Parathyroid adenoma (tissue), 2 donors: ENCODE data around the gene ENOX1.

Source experiments
- H2AFZ ChIP-seq: fragments of 300-600 bp; sonication (generic); one replicate; pipeline ENCODE4 v1.7.0; 2017; ENCODE audit warnings: antibody characterized with exemption, mild to moderate bottlenecking
- H3K27ac ChIP-seq: fragments of 300-600 bp; sonication (generic); one replicate; pipeline ENCODE4 v1.7.0; 2017
- H3K27me3 ChIP-seq: fragments of 300-600 bp; sonication (generic); one replicate; pipeline ENCODE4 v1.7.0; 2017; ENCODE audit warnings: low read length; ENCODE audit not compliant: control insufficient read depth, insufficient read depth
- H3K36me3 ChIP-seq: fragments of 300-600 bp; sonication (generic); one replicate; pipeline ENCODE4 v1.7.0; 2017; ENCODE audit warnings: low read length; ENCODE audit not compliant: control insufficient read depth, insufficient read depth
- H3K4me1 ChIP-seq: fragments of 300-600 bp; sonication (generic); one replicate; pipeline ENCODE4 v1.7.0; 2017; ENCODE audit warnings: control low read depth
- H3K4me2 ChIP-seq: fragments of 300-600 bp; sonication (generic); one replicate; pipeline ENCODE4 v1.7.0; 2017; ENCODE audit warnings: low read length
- H3K4me3 ChIP-seq: fragments of 300-600 bp; sonication (generic); one replicate; pipeline ENCODE4 v1.7.0; 2017; ENCODE audit warnings: low read depth, low read length
- H3K79me2 ChIP-seq: fragments of 300-600 bp; sonication (generic); one replicate; pipeline ENCODE4 v1.7.0; 2017; ENCODE audit warnings: control low read depth
- H3K9ac ChIP-seq: fragments of 300-600 bp; sonication (generic); one replicate; pipeline ENCODE4 v1.7.0; 2017; ENCODE audit warnings: mild to moderate bottlenecking
- H3K9me3 ChIP-seq: fragments of 300-600 bp; sonication (generic); one replicate; pipeline ENCODE4 v1.7.0; 2017; ENCODE audit warnings: low read length; ENCODE audit not compliant: control insufficient read depth
- TF ChIP-seq, protein P1 (sequence below): fragments of 300-600 bp; sonication (generic); IDR thresholded peaks from one replicate; pipeline ENCODE4 v1.7.0; 2017; ENCODE audit warnings: antibody characterized with exemption, mild to moderate bottlenecking
- donor health status: primary hyperparathyroidism.

Gene ENOX1

DNA sequence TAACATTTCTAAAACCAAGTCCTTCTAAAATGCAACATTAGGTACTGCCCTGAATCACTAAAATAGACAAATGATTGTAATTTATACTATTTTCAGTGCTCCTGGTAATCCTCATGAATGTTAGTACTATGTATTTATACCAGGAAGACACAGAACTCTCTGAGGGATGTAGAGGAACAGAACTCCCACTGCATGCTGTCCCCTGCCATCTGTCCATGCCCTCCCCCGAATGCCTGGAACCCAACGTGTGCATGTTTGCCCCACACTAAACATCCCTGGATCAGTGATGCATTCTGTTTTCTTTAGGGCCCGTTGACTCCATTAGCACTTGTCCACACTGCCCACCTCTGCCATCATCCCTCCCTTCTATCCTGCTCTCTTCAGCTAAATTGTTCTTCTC lies 26.5 kb downstream of the ENOX1 start:
- no peaks in the 10 kb centered on the region for H3K4me1 ChIP-seq
- H3K27ac ChIP-seq = no peak overlapping the region
- no peak overlapping the region for H3K9ac ChIP-seq

DNA sequence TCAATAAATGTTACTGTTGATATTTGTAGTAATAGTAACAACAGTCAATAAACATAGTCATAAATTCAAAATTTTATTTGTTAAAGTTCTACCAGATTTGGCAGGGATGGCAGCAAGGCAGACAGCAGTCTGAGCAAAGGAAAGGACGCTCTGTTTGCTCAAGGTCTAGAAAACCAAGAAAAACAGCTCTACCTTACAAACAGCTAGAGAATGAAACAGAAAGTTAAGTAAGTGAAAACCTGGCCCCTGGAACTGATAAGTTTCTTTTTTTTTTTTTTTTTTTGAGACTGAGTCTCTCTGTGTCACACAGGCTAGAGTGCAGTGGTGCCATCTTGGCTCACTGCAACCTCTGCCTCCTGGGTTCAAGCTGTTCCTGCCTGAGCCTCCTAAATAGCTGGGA lies 27.9 kb downstream of the ENOX1 start:
- H3K4me2 ChIP-seq = no peak overlapping the region
- TF ChIP-seq, protein P1, sequence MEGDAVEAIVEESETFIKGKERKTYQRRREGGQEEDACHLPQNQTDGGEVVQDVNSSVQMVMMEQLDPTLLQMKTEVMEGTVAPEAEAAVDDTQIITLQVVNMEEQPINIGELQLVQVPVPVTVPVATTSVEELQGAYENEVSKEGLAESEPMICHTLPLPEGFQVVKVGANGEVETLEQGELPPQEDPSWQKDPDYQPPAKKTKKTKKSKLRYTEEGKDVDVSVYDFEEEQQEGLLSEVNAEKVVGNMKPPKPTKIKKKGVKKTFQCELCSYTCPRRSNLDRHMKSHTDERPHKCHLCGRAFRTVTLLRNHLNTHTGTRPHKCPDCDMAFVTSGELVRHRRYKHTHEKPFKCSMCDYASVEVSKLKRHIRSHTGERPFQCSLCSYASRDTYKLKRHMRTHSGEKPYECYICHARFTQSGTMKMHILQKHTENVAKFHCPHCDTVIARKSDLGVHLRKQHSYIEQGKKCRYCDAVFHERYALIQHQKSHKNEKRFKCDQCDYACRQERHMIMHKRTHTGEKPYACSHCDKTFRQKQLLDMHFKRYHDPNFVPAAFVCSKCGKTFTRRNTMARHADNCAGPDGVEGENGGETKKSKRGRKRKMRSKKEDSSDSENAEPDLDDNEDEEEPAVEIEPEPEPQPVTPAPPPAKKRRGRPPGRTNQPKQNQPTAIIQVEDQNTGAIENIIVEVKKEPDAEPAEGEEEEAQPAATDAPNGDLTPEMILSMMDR = no peak
- H3K4me1 ChIP-seq = no peaks in the 10 kb centered on the region

More for the DNA sequence above, 26.5 kb downstream of the ENOX1 start:
- H3K36me3 ChIP-seq = no peaks in the 10 kb centered on the region
- H2AFZ ChIP-seq = no peak overlapping the region
- TF ChIP-seq, protein P1 = no peak
- H3K4me2 ChIP-seq = no peak overlapping the region
- no peak overlapping the region for H3K4me3 ChIP-seq
- H3K9me3 ChIP-seq = no peaks in the 10 kb centered on the region
- no peaks in the 10 kb centered on the region for H3K27me3 ChIP-seq
- H3K79me2 ChIP-seq = no peaks in the 10 kb centered on the region

DNA sequence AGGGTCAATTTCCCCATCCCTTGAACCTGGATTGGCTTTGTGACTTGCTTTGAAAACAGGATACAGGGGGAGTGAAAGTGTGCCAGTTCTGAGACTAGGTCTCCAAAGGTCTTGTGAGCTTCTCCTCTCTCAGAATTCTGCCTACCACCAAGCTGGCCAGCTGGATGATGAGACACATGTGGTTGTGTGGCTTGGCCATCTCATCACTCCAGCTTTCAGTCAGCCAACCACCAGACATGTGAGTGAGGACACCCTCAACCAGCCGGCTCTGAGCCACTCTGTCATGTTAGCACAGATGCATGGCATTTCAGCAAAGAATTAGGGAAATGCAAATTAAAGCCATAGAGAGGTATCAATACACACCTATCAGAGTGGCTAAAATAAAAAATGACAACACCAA lies 29.5 kb downstream of the ENOX1 start:
- Histone ChIP-seq H3K4me3 (no peak overlapping the region), H3K27ac (no peak overlapping the region), H3K4me1 (no peaks in the 10 kb centered on the region), H3K9me3 (no peaks in the 10 kb centered on the region), H3K79me2 (no peaks in the 10 kb centered on the region), H3K36me3 (no peaks in the 10 kb centered on the region), H3K27me3 (no peaks in the 10 kb centered on the region), H3K9ac (no peak overlapping the region), H3K4me2 (no peak overlapping the region), H2AFZ (no peak overlapping the region)
- TF ChIP-seq, protein P1 = no peak

More for the DNA sequence above, 27.9 kb downstream of the ENOX1 start:
- H3K36me3 ChIP-seq = no peaks in the 10 kb centered on the region
- H3K4me3 ChIP-seq = no peak overlapping the region
- no peak overlapping the region for H3K27ac ChIP-seq
- H3K79me2 ChIP-seq = no peaks in the 10 kb centered on the region
- no peaks in the 10 kb centered on the region for H3K9me3 ChIP-seq
- no peak overlapping the region for H2AFZ ChIP-seq
- H3K27me3 ChIP-seq = no peaks in the 10 kb centered on the region
- no peak overlapping the region for H3K9ac ChIP-seq

DNA sequence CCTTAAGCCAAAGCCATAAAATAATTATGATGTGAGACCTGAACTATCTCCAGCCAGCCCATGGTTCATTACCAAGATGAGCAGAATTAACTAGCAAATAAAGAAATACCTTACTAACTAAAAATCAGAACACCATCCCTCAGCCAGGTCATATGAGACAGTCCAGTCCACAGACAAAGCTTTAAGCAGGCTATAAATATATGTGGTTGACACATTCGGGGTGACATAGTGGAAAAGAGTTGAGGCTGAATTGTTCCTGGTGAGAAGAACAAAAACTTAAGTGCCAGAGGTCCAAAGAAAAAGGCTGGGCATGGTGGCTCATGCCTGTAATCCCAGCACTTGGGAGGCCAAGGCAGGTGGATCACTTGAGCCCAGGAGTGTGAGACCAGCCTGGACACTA lies 30.9 kb downstream of the ENOX1 start:
- Histone ChIP-seq H3K79me2 (no peaks in the 10 kb centered on the region), H3K27ac (no peak overlapping the region), H3K4me1 (no peaks in the 10 kb centered on the region), H3K27me3 (no peaks in the 10 kb centered on the region), H2AFZ (no peak overlapping the region), H3K9ac (no peak overlapping the region), H3K4me2 (no peak overlapping the region), H3K9me3 (no peaks in the 10 kb centered on the region), H3K36me3 (no peaks in the 10 kb centered on the region), H3K4me3 (no peak overlapping the region)
- TF ChIP-seq, protein P1 = no peak

DNA sequence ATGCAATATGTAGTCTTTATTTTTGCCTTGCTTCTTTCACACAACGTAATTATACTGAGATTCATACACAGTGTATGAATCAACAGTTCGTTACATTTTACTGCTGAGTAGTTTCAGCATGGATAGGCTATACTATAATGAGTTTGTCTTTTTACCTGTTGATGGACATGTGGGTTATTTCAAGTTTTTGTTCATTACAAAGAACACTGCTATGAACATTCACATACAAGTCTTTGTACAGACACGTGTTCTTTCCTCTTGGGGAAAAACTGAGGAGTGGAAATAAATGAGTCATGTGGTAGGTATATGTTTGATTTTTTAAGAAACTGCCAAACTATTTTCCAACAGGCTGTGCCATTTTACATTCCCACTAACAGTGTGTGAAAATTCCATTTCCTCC lies 35.1 kb downstream of the ENOX1 start:
- no peak overlapping the region for H3K9ac ChIP-seq
- H3K4me1 ChIP-seq = no peaks in the 10 kb centered on the region

More for the DNA sequence above, 35.1 kb downstream of the ENOX1 start:
- Histone ChIP-seq H3K27ac (no peak overlapping the region), H2AFZ (no peak overlapping the region), H3K27me3 (no peaks in the 10 kb centered on the region), H3K4me2 (no peak overlapping the region), H3K79me2 (no peaks in the 10 kb centered on the region), H3K36me3 (no peaks in the 10 kb centered on the region), H3K4me3 (no peak overlapping the region), H3K9me3 (no peaks in the 10 kb centered on the region)
- TF ChIP-seq, protein P1 = no peak
